MM.1S (cell line): ENCODE measurements around the gene CSRP3.

Experiments
- CTCF ChIP-seq: fragments of 300-600 bp; sonication (generic); IDR thresholded peaks from 2 replicates; pipeline ENCODE4 v1.5.1; 2016; ENCODE audit warnings: antibody characterized with exemption, low read length, mixed read lengths
- EZH2 ChIP-seq: fragments of 300-600 bp; sonication (generic); optimal IDR thresholded peaks from 2 replicates; pipeline ENCODE3; 2017; ENCODE audit warnings: low read depth, mild to moderate bottlenecking, antibody characterized with exemption, low read length, mixed read lengths

GRCh38 chr11:19163617-19164016 lies 38.2 kb downstream of the CSRP3 start:
- TF ChIP-seq CTCF (no peak), EZH2 (no peak)
